Ovary (tissue), 9 donors: ENCODE data around the gene PDE4D. TPM values are rescaled to one million over a fixed set of nuclear protein-coding genes. Genes with fewer than 3 reads are reported as not detected.

Source experiments
- DNase-seq, 5 donors: peaks; one replicate each; pipeline ENCODE4 v3.0.0-alpha.2; 2019 to 2020
- H3K27ac ChIP-seq, 2 donors: fragments of 200-600 bp; one replicate each; pipeline versions ENCODE4 v1.5.1 to v1.8.0; 2019 to 2022
- H3K27me3 ChIP-seq: fragments of 200-600 bp; one replicate; pipeline ENCODE4 v1.8.0; 2022
- H3K36me3 ChIP-seq: fragments of 200-600 bp; sonication (generic); one replicate; pipeline ENCODE4 v1.5.1; 2019
- H3K4me1 ChIP-seq: one replicate; pipeline ENCODE4 v1.8.1; 2013; ENCODE audit warnings: mild to moderate bottlenecking, moderate library complexity; ENCODE audit not compliant: insufficient read depth
- H3K4me3 ChIP-seq: fragments of 200-600 bp; sonication (generic); one replicate; pipeline ENCODE4 v1.5.1; 2017
- H3K9me3 ChIP-seq, 2 donors: fragments of 200-600 bp in 1 of 2; sonication (generic) in 1 of 2; one replicate each; pipeline versions ENCODE4 v1.5.1 to v1.8.1; 2013 to 2019; ENCODE audit warnings: mild to moderate bottlenecking in 1 of 2, moderate library complexity in 1 of 2
- EP300 ChIP-seq: sonication (generic); formaldehyde crosslinking; IDR thresholded peaks from one replicate; pipeline ENCODE4 v1.6.1; 2017; ENCODE audit warnings: antibody characterized with exemption
- POLR2A ChIP-seq: fragments of 450-650 bp; IDR thresholded peaks from one replicate; pipeline ENCODE4 v1.6.1; 2017; ENCODE audit warnings: antibody characterized with exemption, mild to moderate bottlenecking, moderate library complexity
- WGBS, 3 donors: extraction: QIAGEN DNeasy Blood & Tissue Kit in 1 of 3; methylation state at CpG; one replicate each; pipeline versions ENCODE4 v1.1.5 to v1.1.7; 2013 to 2017; 5-methylcytosine and 5-hydroxymethylcytosine counted together
- intact Hi-C, 4 donors: fragments of 100-400 bp; cut with DNase I; formaldehyde crosslinking; loops; one replicate each; pipeline versions ENCODE4 v1.11.0 to v1.15.1; 2022 to 2023
- polyA plus RNA-seq, 2 donors: library from polyadenylated mRNA; stranded (reverse); fragments of 200-250 nt in 1 of 2; fragments of 350-450 nt in 1 of 2; fragmentation: Illumina TruSeq in 1 of 2; extraction: RNeasy Lipid Tissue Mini Kit (QIAGEN cat#74804) in 1 of 2; gene quantifications; one replicate each; pipeline ENCODE4 v1.2.3, GENCODE V29; 2013 to 2014
- total RNA-seq, 7 donors: library from RNA; depleted of rRNA in 2 of 7; stranded (reverse); fragments of >200 nt in 2 of 7; fragmentation: NEBNext Ultra II Directional in 3 of 7; extraction: Animal tissue kit (Norgen Biotek cat#: 25700) in 3 of 7; gene quantifications; one replicate each; pipeline versions ENCODE4 v1.1.0 to v1.2.4, GENCODE V29; 2016 to 2023
- TF ChIP-seq, protein P1 (sequence below), 3 donors: fragments of 450-650 bp in 2 of 3; fragments of 200-600 bp in 1 of 3; IDR thresholded peaks; one replicate each; pipeline versions ENCODE4 v1.5.1 to v1.8.0; 2016 to 2022; ENCODE audit warnings: antibody characterized with exemption in 3 of 3, mild to moderate bottlenecking in 1 of 3
- donor health status: DM: no; HTN: no; CAD: no; lungs with moderate emphysema.
- donor health status: DM: no; HTN: no; CAD: no.
- donor health status: Bipolar disorder and iron deficiency.
- donor health status: DM: yes; HTN: yes; CAD: no.
- donor health status: DM: no; HTN: no; CAD: no.
- donor health status: DM: yes; HTN: yes; CAD: no.

Gene PDE4D
- total and polyA plus RNA-seq, 9 donors = 1.3 to 67.6 (median 8.4) TPM

GRCh38 chr5:59125011-59125961, 768.2 kb downstream of the PDE4D start:
- Histone ChIP-seq H3K36me3 (no peaks in the 10 kb centered on the region), H3K27me3 (no peaks in the 10 kb centered on the region), H3K4me1 (no peaks in the 10 kb centered on the region), H3K9me3 (no peaks in the 10 kb centered on the region), H3K4me3 (no peak overlapping the region), H3K27ac (peak overlapping the region in 1 of 2 donors; percentile 1)
- WGBS, 3 donors = 85 to 92% (median 85%) methylated on average over 9 of the region's 9 CpGs
- peak in 1 of 5 donors; percentile 23 for DNase-seq
- TF ChIP-seq EP300 = no peak
- intact Hi-C loops = loop anchor here in 1 of 4 donors (10.0 kb wide), 1 partner anchor 230 kb away; no protein-coding TSS in a partner anchor

- Histone ChIP-seq H3K27ac (no peak overlapping the region), H3K36me3 (no peaks in the 10 kb centered on the region), H3K4me3 (no peak overlapping the region), H3K27me3 (no peaks in the 10 kb centered on the region), H3K4me1 (no peaks in the 10 kb centered on the region), H3K9me3 (no peaks in the 10 kb centered on the region)
- DNase-seq = no peak
- TF ChIP-seq POLR2A (no peak), EP300 (no peak)
- TF ChIP-seq, protein P1, sequence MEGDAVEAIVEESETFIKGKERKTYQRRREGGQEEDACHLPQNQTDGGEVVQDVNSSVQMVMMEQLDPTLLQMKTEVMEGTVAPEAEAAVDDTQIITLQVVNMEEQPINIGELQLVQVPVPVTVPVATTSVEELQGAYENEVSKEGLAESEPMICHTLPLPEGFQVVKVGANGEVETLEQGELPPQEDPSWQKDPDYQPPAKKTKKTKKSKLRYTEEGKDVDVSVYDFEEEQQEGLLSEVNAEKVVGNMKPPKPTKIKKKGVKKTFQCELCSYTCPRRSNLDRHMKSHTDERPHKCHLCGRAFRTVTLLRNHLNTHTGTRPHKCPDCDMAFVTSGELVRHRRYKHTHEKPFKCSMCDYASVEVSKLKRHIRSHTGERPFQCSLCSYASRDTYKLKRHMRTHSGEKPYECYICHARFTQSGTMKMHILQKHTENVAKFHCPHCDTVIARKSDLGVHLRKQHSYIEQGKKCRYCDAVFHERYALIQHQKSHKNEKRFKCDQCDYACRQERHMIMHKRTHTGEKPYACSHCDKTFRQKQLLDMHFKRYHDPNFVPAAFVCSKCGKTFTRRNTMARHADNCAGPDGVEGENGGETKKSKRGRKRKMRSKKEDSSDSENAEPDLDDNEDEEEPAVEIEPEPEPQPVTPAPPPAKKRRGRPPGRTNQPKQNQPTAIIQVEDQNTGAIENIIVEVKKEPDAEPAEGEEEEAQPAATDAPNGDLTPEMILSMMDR (IDR thresholded peaks at IDR 0.05) = no peak
- intact Hi-C loops = loop anchor here in 1 of 4 donors (10.0 kb wide), 1 partner anchor 229 kb away; no protein-coding TSS in a partner anchor
- 61 to 64% (median 62%) methylated on average over 5 of the region's 5 CpGs for WGBS, 3 donors
Measured at GRCh38 chr5:59123595-59124561, 769.6 kb downstream of the PDE4D start.

DNA sequence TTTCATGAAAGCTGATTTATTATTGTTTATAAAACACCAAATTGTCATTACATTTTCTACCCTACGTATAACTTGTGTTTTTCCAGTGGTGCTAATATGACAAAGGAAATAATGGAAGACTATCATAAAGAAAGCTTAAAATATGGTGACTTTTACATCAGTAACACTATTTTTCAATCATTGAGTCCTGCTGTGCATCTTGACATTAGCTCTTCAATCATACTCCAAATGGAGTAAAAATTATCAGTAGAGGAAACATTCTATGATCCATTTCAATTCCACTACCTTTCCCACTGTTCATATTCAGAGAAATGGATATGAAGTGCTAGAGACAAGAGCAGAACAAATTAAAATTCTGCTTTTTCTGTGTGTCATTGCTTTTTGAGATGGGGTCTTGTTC, 774.0 kb downstream of the PDE4D start:
- intact Hi-C loops = no loop called here
- WGBS, 3 donors = 86 to 98% (median 91%) methylated on average over 1 of the region's 1 CpG
- Histone ChIP-seq H3K27ac (no peak overlapping the region), H3K4me3 (no peak overlapping the region), H3K36me3 (no peaks in the 10 kb centered on the region), H3K4me1 (no peaks in the 10 kb centered on the region), H3K9me3 (no peaks in the 10 kb centered on the region), H3K27me3 (no peaks in the 10 kb centered on the region)
- no peak for DNase-seq
- TF ChIP-seq, protein P1 (IDR thresholded peaks at IDR 0.05) = no peak
- TF ChIP-seq POLR2A (no peak), EP300 (no peak)

GRCh38 chr5:59117320-59117719, 776.2 kb downstream of the PDE4D start:
- 69 to 83% (median 70%) methylated on average over 3 of the region's 3 CpGs for WGBS, 3 donors
- intact Hi-C loops = no loop called here
- no peaks in the 10 kb centered on the region for H3K4me1 ChIP-seq

More at GRCh38 chr5:59117320-59117719, 776.2 kb downstream of the PDE4D start:
- DNase-seq = no peak
- Histone ChIP-seq H3K27ac (no peak overlapping the region), H3K36me3 (no peaks in the 10 kb centered on the region), H3K9me3 (no peaks in the 10 kb centered on the region), H3K4me3 (no peak overlapping the region), H3K27me3 (no peaks in the 10 kb centered on the region)
- TF ChIP-seq, protein P1 (IDR thresholded peaks at IDR 0.05) = no peak
- TF ChIP-seq POLR2A (no peak), EP300 (no peak)
